H1 (cell line): Measurements from ENCODE around the gene DDX1. TPM values are rescaled to one million over a fixed set of nuclear protein-coding genes. Genes with fewer than 3 reads are reported as not detected.

Source experiments
- GABPA ChIP-seq: IDR thresholded peaks from 2 replicates; pipeline ENCODE4 v1.6.1; 2011; ENCODE audit warnings: mild to moderate bottlenecking, low read length, moderate library complexity, borderline replicate concordance; ENCODE audit not compliant: insufficient read depth
- RAD21 ChIP-seq, 2 experiments: IDR thresholded peaks in 1 of 2; conservative IDR thresholded peaks in 1 of 2; 2 replicates each; pipeline ENCODE4 v1.6.1; 2011; ENCODE audit warnings: low read depth in 2 of 2, low read length in 2 of 2, improper control_type of control experiment in 1 of 2, inconsistent platforms in 1 of 2, mild to moderate bottlenecking in 1 of 2, moderate library complexity in 1 of 2
- YY1 ChIP-seq: IDR thresholded peaks from 2 replicates; pipeline ENCODE4 v1.6.1; 2011; ENCODE audit warnings: low read depth, mild to moderate bottlenecking, low read length
- polyA plus RNA-seq, 7 experiments: library from polyadenylated mRNA; depleted of rRNA in 3 of 7; stranded (reverse) in 5 of 7; unstranded in 2 of 7; fragments of >200 nt in 5 of 7; fragments of 200-250 nt in 2 of 7; gene quantifications; 1 replicate in 5 of 7; 2 replicates in 1 of 7; 4 replicates in 1 of 7; pipeline versions ENCODE4 v1.2.1 to v1.2.3, GENCODE V29; 2011 to 2013; ENCODE audit warnings: missing spikeins in 2 of 7, mixed read lengths in 2 of 7
- total RNA-seq: library from RNA; stranded (reverse); fragmentation: NEBNext Ultra II Directional; extraction: Animal tissue kit (Norgen Biotek cat#: 25700); gene quantifications from 2 replicates; pipeline ENCODE4 v1.2.1, GENCODE V29; 2021

DDX1 gene
- total and polyA plus RNA-seq, 2 of the 8 experiments (the other 6 are each of a cell fraction or from before 2014, with no cell fraction given): 51.1 to 161 TPM

DNA sequence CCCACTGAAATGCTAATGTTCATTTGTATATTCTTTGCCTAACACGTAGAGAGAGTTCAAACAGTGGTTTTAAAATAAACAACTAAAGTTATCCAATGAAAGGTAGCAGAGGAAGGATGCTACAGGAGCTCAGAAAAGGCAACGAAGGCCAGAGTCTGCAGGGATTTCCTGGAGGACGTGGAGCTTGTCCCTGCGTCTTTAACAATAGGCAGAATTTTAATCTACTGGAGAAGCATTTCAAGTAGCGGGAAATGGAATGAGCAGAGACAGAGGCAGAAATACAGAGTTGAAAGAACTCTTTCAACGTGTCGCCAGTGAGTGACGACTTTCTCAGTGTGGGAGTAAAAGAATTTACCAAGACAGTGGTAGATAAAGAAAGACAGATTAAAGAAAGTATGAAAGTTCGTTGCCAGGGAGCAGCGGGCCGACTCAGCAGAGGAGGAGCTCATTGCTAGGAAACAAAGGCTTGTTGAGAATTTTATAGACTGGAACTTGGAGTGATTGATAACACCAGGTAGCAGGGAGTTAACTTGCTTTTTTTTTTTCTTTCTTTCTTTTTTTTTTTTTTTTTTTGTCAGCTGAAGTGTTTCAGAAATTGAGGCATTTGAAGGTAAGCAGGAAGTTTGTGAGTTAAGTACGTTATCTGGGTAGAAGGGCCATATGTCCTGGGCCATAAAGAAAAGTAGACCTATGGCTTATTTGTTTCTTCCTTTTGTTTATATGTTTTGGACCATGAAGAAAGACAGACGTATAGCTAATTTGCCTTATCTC is 29.9 kb upstream of the DDX1 start (continued):
- TF ChIP-seq RAD21 (IDR thresholded peaks at IDR 0.05 in 1 of 2, conservative IDR thresholded peaks at IDR 0.05 in 1 of 2; ENCODE audit: low read depth in 2 of 2, low read length in 2 of 2): no peak
- TF ChIP-seq GABPA: no peak
- no peak for TF ChIP-seq YY1
